ENCODE measurements around the gene RNF144A.

RNF144A gene

DNA sequence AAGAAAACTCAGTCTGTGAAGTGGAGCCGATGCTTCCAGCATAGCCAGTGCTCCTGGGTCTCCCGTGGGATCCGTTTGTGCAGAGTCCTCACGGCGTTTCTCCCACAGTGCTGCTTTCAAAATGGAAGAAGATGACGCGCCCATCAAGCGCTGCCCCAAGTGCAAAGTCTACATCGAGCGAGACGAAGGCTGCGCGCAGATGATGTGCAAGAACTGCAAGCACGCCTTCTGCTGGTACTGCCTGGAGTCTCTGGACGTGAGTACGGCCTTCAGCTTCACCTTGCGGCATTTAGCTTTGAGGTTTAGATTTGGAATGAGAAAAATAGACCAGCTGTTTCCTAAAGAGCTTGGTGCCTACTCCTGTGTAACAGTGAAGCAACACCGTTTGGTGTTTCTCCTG lies 107.0 kb downstream of the RNF144A start:
- TF ChIP-seq, protein P1, sequence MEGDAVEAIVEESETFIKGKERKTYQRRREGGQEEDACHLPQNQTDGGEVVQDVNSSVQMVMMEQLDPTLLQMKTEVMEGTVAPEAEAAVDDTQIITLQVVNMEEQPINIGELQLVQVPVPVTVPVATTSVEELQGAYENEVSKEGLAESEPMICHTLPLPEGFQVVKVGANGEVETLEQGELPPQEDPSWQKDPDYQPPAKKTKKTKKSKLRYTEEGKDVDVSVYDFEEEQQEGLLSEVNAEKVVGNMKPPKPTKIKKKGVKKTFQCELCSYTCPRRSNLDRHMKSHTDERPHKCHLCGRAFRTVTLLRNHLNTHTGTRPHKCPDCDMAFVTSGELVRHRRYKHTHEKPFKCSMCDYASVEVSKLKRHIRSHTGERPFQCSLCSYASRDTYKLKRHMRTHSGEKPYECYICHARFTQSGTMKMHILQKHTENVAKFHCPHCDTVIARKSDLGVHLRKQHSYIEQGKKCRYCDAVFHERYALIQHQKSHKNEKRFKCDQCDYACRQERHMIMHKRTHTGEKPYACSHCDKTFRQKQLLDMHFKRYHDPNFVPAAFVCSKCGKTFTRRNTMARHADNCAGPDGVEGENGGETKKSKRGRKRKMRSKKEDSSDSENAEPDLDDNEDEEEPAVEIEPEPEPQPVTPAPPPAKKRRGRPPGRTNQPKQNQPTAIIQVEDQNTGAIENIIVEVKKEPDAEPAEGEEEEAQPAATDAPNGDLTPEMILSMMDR (IDR thresholded peaks at IDR 0.05; ENCODE audit: low read depth, low read length): no peak
- H3K4me3 ChIP-seq (ENCODE audit: low read depth, low read length): no peak overlapping the region

DNA sequence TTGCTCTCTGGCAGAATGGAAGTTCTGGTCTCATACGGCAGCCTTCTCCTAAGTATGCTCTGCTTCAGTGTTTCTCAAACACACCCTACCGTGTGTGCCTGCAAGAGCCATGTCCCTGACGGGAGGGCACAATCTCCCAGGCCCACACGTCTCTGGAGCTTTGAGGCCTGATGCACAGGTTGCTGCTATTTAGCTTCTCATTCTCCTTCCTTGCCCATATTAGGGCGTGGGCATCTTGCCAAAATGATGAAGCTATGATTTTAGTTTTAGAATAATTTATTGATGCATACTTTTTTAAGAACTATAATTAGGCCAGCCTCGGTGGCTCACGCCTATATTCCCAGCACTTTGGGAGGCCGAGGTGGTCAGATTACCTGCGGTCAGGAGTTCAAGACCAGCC lies 107.9 kb downstream of the RNF144A start:
- TF ChIP-seq, protein P1 (IDR thresholded peaks at IDR 0.05; ENCODE audit: low read depth, low read length): no peak
- H3K4me3 ChIP-seq (ENCODE audit: low read depth, low read length): no peak overlapping the region

DNA sequence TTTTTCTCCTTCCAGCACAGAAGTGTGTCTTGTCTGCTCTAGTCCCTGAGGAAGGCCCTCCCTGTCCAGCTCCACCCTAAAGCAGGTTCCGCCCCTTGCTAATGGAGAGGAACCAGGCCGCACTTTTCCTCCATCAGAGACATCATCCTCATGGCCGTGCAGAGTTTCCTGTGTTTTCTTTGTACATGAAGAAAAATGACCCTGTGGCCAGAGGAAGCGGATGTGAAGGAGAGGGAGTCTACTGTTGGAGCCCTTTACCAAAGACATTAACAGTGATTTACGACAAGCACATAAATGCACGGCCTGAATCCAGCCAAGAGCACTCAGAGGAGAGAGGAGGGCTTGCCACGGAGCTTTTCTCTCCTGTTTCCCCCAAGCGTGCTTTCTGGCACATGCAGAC lies 109.5 kb downstream of the RNF144A start:
- no peak overlapping the region for H3K4me3 ChIP-seq (ENCODE audit: low read depth, low read length)
- TF ChIP-seq, protein P1 (IDR thresholded peaks at IDR 0.05; ENCODE audit: low read depth, low read length): no peak

DNA sequence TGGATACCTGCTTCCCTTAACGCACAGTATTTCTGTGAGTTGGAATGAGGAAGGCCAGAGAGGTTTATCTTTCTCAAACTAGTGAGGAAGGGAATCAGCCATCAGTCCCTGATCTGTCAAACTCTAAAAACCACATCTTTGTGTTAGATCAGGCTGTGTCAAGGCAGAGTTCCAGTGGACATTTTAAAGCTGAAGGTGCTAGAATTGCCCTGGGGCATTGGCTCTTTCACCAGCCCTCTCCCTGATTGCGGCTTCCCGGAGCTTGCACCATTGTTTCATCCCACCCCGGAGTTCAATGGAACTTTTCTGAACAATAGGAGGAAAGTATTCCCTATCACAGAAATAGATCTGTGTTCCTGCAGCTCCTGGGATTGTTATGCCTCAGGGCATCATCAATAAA lies 110.2 kb downstream of the RNF144A start:
- TF ChIP-seq, protein P1 (IDR thresholded peaks at IDR 0.05; ENCODE audit: low read depth, low read length): no peak
- no peak overlapping the region for H3K4me3 ChIP-seq (ENCODE audit: low read depth, low read length)

DNA sequence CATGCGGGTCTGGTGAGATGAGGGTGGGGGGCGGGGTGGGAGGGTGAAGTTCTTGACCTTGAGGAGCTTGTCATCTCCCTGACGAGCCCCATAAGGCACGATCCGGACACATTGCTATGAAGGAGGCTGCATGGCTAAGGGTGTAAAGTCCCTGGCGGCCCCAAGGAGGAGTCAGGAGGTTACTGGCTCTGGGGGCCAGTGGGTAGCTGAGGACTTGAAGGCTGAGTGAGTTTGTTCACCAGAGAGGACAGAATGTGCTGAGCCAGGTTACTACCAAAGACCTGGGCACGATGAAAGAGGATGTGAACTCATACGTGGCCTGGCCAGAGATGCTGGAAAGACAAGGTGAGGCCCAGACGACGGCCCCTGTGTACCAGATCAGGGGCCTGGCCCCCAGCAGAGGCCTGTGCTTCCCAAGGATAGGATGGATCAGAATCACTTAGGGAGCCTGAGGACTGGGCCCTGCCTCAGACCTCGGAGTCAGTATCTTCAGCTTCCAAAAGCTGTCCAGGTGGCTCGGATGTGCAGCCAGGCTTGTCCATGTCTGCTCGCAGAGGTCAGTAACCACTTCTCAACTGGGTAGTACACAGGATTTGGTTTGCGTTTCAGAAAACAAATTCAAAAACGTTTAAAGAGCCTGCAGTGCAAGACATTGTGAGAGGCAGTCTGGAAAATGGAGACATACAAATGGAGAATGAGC lies 110.9 kb downstream of the RNF144A start:
- TF ChIP-seq, protein P1 (IDR thresholded peaks at IDR 0.05; ENCODE audit: low read depth, low read length): no peak
- no peak overlapping the region for H3K4me3 ChIP-seq (ENCODE audit: low read depth, low read length)

DNA sequence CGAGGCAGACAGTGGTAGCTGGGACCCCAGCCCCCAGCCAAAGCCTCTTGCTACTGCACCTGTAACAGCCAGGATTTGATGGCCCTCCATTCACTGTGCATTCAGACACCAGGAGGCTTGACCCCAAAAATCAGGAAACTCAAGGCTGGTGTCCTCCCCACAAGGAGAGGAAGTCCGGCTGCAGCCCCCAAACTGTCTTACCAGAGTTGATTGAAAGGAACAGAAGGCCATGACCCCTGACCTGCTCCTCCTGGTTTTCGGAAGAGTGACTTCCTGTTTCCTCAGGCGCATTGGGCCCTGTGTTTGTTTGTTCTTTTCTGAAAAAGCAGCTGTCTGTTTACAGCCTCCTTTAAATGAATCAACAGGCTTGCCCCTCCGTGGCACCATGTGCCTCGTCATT lies 111.6 kb downstream of the RNF144A start:
- H3K4me3 ChIP-seq (ENCODE audit: low read depth, low read length): no peak overlapping the region

More for the DNA sequence above, 111.6 kb downstream of the RNF144A start:
- TF ChIP-seq, protein P1 (IDR thresholded peaks at IDR 0.05; ENCODE audit: low read depth, low read length): no peak

Measured in WI38 (cell line).